Urinary bladder (tissue), 4 donors: ENCODE data around the gene CADPS2. TPM values are rescaled to one million over a fixed set of nuclear protein-coding genes. Genes with fewer than 3 reads are reported as not detected.
"Not testable (repeated sequence)": the region's sequence is repeated elsewhere in the genome, so short reads cannot be mapped to it uniquely, and the experiment has no call there.

Experiments
- DNase-seq: peaks from one replicate; pipeline ENCODE4 v3.0.0-alpha.2; 2015; ENCODE audit errors: extremely low spot score
- H3K27ac ChIP-seq: one replicate; pipeline ENCODE4 v1.5.1; 2013; ENCODE audit warnings: low read depth, mild to moderate bottlenecking, moderate library complexity
- H3K36me3 ChIP-seq: one replicate; pipeline ENCODE4 v1.6.1; 2013; ENCODE audit warnings: mild to moderate bottlenecking, moderate library complexity; ENCODE audit not compliant: insufficient read depth
- H3K4me1 ChIP-seq: one replicate; pipeline ENCODE4 v1.6.1; 2013; ENCODE audit warnings: mild to moderate bottlenecking, moderate library complexity; ENCODE audit not compliant: insufficient read depth
- H3K4me3 ChIP-seq: one replicate; pipeline ENCODE4 v1.5.1; 2013; ENCODE audit warnings: low read depth, low read length
- WGBS: extraction: QIAGEN DNeasy Blood & Tissue Kit; methylation state at CpG from one replicate; pipeline ENCODE4 v1.1.7; 2013; 5-methylcytosine and 5-hydroxymethylcytosine counted together
- polyA plus RNA-seq: library from polyadenylated mRNA; stranded (reverse); fragments of 200-250 nt; gene quantifications from one replicate; pipeline ENCODE4 v1.2.3, GENCODE V29; 2013
- total RNA-seq: library from RNA; depleted of rRNA; stranded (reverse); fragments of >200 nt; gene quantifications from one replicate; pipeline ENCODE4 v1.2.3, GENCODE V29; 2014
- donor health status: healthy with polysubstance abuse.
- donor health status: healthy.

CADPS2 gene
- total and polyA plus RNA-seq, 2 donors = 5.5 to 36.0 TPM

DNA sequence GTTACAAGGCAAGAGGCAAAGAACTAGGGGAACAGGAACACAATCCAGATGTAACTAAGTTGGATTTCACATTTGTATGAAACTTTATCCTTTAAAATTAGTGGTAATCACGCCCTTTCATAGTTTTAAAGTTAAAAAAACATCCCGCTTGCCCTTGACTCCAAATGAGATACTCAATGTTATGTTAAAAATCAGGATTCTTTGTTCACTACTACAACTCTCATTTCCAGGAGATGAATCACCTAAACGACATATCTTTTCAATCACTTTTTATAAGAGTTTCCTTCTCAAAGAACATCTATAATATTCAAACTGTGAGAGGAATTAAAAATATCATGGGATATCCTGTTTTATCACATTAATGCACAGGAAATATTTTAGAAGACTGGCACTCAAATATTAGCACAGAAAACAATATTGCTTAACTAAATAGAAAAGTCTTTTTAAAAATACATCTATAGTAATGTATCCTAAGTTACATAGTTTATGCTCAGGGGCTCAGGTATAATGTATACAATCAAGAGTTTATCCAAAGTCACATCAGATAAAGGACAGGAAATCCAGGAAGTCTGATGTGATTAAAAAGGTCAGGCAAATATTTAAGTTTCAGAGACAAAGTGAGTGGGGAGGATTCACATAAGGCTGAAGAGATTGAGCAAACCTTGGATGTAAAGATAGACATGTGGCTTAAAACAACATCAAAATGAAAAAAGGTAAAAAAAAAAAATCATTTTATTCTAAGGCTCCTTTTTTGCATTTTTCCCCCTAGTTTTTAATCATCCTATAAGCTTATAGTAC is 41.9 kb downstream of the CADPS2 start:
- no peak for DNase-seq
- Histone ChIP-seq H3K36me3 (no peaks in the 10 kb centered on the region), H3K4me3 (no peak overlapping the region), H3K4me1 (no peaks in the 10 kb centered on the region), H3K27ac (no peak overlapping the region)
- WGBS = 72% methylated on average over 3 of the region's 3 CpGs

DNA sequence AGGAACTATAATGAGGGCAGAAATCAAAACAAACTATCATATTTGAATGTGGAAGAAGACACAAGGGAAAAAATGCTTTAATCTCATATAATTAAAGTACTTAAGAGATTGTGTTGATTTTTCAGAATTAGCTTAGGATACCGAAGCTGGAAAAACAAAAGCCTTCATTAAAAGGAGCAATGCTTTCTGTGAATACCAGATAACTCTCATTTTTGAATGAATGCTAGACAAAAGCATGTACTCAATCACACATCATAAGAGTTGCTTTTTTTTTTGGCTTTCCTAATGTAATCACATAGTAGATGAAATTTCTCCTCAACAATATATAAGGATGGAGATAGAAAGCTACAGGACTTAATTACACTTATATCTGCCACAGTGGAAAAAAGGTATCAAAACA is 43.3 kb downstream of the CADPS2 start:
- 92% methylated on average over 1 of the region's 1 CpG for WGBS
- no peak for DNase-seq
- Histone ChIP-seq H3K4me1 (no peaks in the 10 kb centered on the region), H3K27ac (no peak overlapping the region), H3K4me3 (no peak overlapping the region), H3K36me3 (no peaks in the 10 kb centered on the region)

DNA sequence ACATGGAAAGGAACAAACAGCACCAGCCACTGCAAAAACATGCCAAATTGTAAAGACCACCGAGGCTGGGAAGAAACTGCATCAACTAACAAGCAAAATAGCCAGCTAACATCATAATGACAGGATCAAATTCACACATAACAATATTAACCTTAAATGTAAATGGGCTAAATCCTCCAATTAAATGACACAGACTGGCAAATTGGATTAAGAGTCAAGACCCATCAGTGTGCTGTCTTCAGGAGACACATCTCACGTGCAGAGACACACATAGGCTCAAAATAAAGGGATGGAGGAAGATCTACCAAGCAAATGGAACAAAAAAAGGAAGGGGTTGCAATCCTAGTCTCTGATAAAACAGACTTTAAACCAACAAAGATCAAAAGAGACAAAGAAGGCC is 50.0 kb downstream of the CADPS2 start:
- not testable (repeated sequence) for DNase-seq, H3K4me1 ChIP-seq, H3K27ac ChIP-seq, H3K36me3 ChIP-seq, H3K4me3 ChIP-seq
- WGBS = 99% methylated on average over 2 of the region's 2 CpGs

DNA sequence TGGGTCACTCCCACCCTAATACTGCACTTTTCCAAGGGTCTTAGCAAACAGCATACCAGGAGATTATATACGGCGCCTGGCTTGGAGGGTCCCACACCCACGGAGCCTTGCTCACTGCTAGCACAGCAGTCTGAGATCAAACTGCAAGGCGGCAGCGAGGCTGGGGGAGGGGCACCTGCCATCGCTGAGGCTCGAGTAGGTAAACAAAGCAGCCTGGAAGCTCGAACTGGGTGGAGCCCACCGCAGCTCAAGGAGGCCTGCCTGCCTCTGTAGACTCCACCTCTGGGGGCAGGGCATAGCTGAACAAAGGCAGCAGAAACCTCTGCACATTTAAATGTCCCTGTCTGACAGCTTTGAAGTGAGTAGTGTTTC is 51.7 kb downstream of the CADPS2 start:
- not testable (repeated sequence) for H3K27ac ChIP-seq, H3K4me3 ChIP-seq, DNase-seq, H3K4me1 ChIP-seq, H3K36me3 ChIP-seq
- 58% methylated on average over 9 of the region's 9 CpGs for WGBS

DNA sequence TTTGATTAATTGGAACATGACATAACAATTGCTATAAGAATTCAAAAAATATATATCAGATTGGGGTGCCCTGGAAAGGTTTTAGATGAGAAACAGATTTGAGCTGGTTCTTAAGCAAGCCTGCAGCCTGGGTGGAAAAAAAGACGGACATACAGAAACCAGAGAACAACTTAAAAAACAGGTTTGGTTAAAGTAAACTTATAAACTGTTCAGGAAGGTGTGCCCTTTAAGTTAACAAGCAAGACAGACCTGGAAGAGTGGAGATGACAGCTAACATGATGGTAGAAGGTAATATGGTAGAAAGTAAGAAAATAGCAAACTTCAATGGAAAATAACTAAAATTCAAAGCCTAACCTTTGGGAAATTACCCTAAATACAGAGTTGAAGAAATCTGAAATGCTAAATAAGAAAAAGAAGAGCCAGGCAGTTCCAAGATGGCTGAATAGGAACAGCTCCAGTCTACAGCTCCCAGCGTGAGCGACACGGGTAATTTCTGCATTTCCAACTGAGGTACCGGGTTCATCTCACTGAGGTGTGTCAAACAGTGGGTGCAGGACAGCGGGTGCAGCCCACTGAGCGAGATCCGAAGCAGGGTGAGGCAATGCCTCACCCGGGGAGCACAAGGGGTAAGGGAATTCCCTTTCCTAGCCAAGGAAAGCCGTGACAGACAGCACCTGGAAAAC is 52.2 kb downstream of the CADPS2 start:
- H3K4me3 ChIP-seq = no peak overlapping the region
- no peak overlapping the region for H3K27ac ChIP-seq
- no peak for DNase-seq
- H3K36me3 ChIP-seq = no peaks in the 10 kb centered on the region
- WGBS = 93% methylated on average over 10 of the region's 10 CpGs
- no peaks in the 10 kb centered on the region for H3K4me1 ChIP-seq

DNA sequence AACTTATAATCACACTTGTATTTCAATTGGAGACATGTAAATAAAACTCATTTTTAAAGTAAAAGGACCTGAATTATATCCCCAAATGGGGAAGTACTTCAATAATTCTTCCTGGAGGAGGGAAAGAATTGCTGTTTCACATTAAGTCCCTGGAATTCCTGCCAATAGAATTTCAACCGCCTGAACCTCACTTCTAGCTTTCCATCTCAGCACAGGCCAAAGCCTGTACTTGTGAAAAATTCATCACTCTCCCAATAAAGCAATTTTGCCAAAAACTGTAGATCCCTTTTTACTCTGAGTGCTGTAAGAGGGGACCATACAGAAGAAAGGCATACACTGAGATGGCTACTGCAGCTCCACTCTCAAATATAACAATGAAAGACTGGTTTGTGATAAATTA is 54.8 kb downstream of the CADPS2 start:
- DNase-seq = no peak
- WGBS = 56% methylated on average over 1 of the region's 1 CpG

DNA sequence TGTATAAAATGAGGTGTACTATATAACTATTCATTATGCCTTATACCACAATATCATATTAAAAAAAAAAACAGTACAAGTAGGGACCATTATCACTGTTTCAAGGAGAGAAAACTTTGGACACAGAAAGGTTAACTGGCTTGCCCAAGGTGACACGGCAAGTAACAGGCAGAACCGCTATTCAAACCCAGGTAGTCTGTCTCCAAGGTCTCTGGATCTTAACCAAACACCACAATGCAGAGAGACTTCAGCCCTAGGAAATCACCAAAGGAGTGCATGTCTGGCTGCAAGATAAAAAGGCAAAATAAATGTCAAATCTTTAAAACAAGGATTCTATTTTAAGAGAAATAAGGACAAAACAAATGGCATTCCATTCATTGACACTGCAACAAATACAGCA is 56.3 kb downstream of the CADPS2 start:
- Histone ChIP-seq H3K4me1 (no peaks in the 10 kb centered on the region), H3K4me3 (no peak overlapping the region), H3K36me3 (no peaks in the 10 kb centered on the region), H3K27ac (no peak overlapping the region)
- 68% methylated on average over 2 of the region's 2 CpGs for WGBS
- no peak for DNase-seq

More for the DNA sequence above, 54.8 kb downstream of the CADPS2 start:
- Histone ChIP-seq H3K36me3 (no peaks in the 10 kb centered on the region), H3K27ac (no peak overlapping the region), H3K4me1 (no peaks in the 10 kb centered on the region), H3K4me3 (no peak overlapping the region)

DNA sequence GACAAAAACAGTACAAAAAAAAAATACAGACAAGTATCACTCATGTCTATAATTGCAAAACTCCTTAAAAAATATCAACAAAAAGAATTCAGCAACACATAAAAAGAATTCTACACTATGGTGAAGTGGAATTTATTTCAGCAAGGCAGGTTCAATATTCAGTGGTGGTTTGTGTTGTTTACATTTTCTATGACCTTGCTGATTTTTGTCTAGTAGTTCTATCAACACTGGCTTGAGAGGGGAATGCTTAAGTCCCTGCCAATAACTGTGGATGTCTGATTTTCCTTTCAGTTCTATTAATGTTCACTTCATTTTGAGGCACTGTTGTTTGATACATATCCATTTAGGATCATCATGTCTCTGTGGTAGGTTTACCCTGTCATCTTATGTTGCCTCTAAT is 58.5 kb downstream of the CADPS2 start:
- no peak overlapping the region for H3K27ac ChIP-seq
- no peak overlapping the region for H3K4me3 ChIP-seq
- H3K36me3 ChIP-seq = no peaks in the 10 kb centered on the region
- DNase-seq = no peak
- no peaks in the 10 kb centered on the region for H3K4me1 ChIP-seq

DNA sequence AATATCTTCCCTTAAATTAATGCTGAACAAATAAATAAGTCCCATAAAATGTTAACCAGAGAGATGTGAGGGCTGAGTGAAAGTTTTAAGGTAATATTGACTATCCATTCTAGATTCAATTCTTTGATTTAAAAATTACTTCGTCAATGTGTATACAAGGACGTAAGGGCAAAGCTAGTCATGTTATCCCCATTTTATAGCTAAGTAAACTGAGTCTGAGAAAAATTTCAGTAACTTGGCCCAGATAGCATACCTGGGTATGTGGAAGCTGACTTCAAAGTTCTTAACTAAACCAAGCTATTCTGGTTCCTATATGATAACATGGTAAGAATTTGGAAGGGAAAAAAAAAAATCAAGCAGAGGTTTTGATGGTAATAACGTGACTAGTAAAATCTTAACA is 72.4 kb downstream of the CADPS2 start:
- no peak for DNase-seq
- 95% methylated on average over 3 of the region's 3 CpGs for WGBS
- no peak overlapping the region for H3K27ac ChIP-seq
- no peaks in the 10 kb centered on the region for H3K4me1 ChIP-seq
- no peak overlapping the region for H3K4me3 ChIP-seq
- H3K36me3 ChIP-seq = no peaks in the 10 kb centered on the region

DNA sequence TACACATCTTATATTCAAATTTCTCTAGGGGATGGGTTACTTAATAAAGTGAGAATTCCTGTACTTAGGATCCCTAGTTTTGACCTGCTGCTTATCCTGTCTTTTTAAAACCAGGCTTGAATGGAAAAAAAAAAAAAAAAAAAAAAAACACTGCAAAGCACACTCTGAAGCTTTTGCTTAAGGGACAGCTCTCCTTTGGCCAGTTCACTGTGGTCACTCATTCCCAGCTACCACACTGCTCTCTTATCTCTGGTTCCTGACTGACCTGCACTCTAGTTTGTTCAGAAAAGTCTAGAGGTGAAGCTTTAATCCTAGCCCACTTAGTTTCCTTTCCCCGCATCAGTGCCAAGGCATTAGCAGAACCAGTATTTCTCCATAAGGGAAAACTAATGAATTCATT is 82.4 kb downstream of the CADPS2 start:
- Histone ChIP-seq H3K4me3 (no peak overlapping the region), H3K4me1 (no peaks in the 10 kb centered on the region), H3K36me3 (no peaks in the 10 kb centered on the region), H3K27ac (no peak overlapping the region)
- no peak for DNase-seq
- 99% methylated on average over 1 of the region's 1 CpG for WGBS

DNA sequence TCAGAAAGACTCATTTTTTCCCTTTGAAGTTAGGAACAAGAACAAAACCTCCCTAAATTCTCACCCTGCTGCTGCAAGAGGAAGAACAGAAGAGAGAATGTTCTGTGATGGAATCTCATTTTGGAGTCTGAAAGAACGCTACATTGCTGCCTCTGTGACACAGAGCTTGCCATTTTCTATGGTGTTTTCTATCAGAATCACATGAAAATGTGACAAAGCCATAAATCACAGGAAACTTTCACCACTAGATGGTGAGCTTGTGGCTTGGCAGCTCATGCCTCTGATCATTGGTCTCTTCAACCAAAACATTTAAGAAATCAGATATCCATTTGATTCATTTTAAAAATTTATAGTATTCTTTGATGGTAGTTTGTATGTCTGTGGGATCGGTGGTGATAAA is 82.9 kb downstream of the CADPS2 start:
- H3K27ac ChIP-seq = no peak overlapping the region
- 54% methylated on average over 2 of the region's 2 CpGs for WGBS
- DNase-seq = no peak

DNA sequence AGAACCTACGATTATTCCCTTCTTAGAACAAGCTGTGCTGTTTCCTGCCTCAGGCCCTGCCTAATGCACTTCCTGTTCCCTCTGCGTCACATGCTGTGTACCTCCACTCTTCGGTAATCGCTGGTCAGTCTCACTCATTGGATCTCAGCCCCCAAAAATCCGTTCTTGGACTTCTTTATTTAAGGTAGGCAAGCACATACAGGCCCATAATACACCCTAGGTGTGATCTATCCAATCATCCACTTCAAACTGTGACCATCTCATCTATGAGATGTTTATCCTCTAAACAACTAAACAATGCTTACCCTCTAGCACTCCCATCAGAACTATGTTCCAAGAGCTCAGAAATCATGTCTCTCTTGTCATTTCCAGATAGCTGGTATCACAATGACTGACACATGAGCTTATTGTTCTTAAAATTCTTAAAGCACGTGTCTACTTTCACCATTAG is 83.9 kb downstream of the CADPS2 start:
- H3K27ac ChIP-seq = no peak overlapping the region
- WGBS = 77% methylated on average over 6 of the region's 6 CpGs
- no peak for DNase-seq
- no peaks in the 10 kb centered on the region for H3K4me1 ChIP-seq
- no peaks in the 10 kb centered on the region for H3K36me3 ChIP-seq
- H3K4me3 ChIP-seq = no peak overlapping the region

More for the DNA sequence above, 82.9 kb downstream of the CADPS2 start:
- Histone ChIP-seq H3K36me3 (no peaks in the 10 kb centered on the region), H3K4me3 (no peak overlapping the region), H3K4me1 (no peaks in the 10 kb centered on the region)

DNA sequence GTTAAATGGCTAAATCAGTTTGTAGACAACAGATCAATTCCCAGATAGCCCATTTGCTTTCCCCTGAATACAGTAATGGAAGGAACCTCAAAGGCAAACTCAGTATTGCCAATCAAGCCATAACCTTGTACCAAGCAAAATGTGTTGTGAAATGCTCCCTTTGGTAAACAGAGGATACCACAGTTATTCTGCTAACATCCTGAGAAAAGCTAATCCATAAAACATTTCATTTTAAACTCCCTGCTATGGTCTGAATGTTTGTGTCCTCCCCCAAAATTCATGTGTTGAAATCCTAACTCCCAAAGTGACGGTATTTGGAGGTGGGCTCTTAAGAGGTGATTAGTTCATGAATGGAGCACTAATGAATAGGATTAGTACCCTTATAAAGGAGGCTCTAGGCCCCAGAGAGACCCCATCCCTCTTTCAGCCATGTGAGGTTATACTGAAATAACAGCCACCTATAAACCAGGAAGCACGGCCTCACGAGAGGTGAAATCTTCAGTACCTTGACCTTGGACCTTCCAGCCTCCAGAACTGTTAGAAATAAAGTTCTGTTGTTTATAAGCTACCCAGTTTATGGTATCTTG is 94.2 kb downstream of the CADPS2 start:
- no peak for DNase-seq
- Histone ChIP-seq H3K4me1 (no peaks in the 10 kb centered on the region), H3K27ac (no peak overlapping the region), H3K36me3 (no peaks in the 10 kb centered on the region), H3K4me3 (no peak overlapping the region)
- 92% methylated on average over 3 of the region's 3 CpGs for WGBS

DNA sequence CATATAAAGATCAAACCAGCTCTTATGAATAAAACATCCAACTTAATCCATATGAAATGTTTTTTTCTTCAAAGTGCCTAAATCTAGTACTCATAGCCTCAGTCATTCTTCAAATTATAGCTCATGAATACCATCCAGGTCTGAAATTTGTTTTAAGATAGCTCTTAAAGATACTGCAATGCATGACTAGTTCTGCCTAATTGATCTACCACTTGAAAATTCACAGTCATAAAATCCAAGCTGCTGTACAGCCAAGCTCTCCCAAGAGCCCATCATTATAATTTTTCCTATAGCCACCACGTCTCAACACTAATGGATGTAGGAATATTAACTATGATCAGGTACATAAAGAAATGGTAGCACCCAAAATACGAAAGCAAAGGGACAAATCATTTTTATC is 95.7 kb downstream of the CADPS2 start:
- H3K36me3 ChIP-seq = no peaks in the 10 kb centered on the region
- WGBS = 93% methylated on average over 2 of the region's 2 CpGs
- H3K27ac ChIP-seq = no peak overlapping the region
- no peak overlapping the region for H3K4me3 ChIP-seq
- no peaks in the 10 kb centered on the region for H3K4me1 ChIP-seq
- no peak for DNase-seq
